Measurements from ENCODE around the gene UNC45B. TPM values are rescaled to one million over a fixed set of nuclear protein-coding genes. Genes with fewer than 3 reads are reported as not detected.

UNC45B gene
- total and polyA plus RNA-seq, 2 of the 8 experiments (the other 6 are each of a cell fraction or from before 2014, with no cell fraction given) = 0.06 to 0.15 TPM

- no peak overlapping the region for H3K9ac ChIP-seq (replicated peaks in 1 of 4; ENCODE audit: extremely low read depth in 1 of 4, low read depth in 3 of 4, low read length in 3 of 4)
- no peak overlapping the region for H2BK120ac ChIP-seq (replicated peaks; ENCODE audit: low read depth, low read length)
- TF ChIP-seq TEAD4 (IDR thresholded peaks at IDR 0.05; ENCODE audit: low read depth, low read length) = no peak
- TF ChIP-seq BCL11A (IDR thresholded peaks at IDR 0.05; ENCODE audit: low read depth in 2 of 2, low read length in 2 of 2) = no peak
- no peaks in the 10 kb centered on the region for H3K9me3 ChIP-seq (ENCODE audit: insufficient read depth in 2 of 2, low read depth in 1 of 2, low read length in 1 of 2)
- ChIA-PET POLR2A (ENCODE audit: partially characterized antibody) (interaction anchor here (1.1 kb wide), 1 partner anchor 42 kb away, joined by 3 read pairs; no protein-coding TSS in a partner anchor), CTCF (ENCODE audit: partially characterized antibody) (interaction anchor here (1.1 kb wide), 1 partner anchor 397 kb away, joined by 3 read pairs; no protein-coding TSS in a partner anchor)
- no peak overlapping the region for H4K8ac ChIP-seq (ENCODE audit: extremely low read depth, insufficient read depth, low read length)
- no peaks in the 10 kb centered on the region for H3K23me2 ChIP-seq (ENCODE audit: low read depth, low read length)
- peaks cover 0 to 8% of the 10 kb centered on the region in 2 experiments; a peak in 1 of 4 replicates for H3K79me2 ChIP-seq (ENCODE audit: control insufficient read depth in 1 of 2, insufficient read depth in 2 of 2, low read length in 2 of 2)
- no peak overlapping the region for H4K91ac ChIP-seq (replicated peaks; ENCODE audit: insufficient read length, low read length)
- no peak overlapping the region for H3K4me3 ChIP-seq (ENCODE audit: extremely low read depth in 1 of 4, insufficient read depth in 2 of 4, low read depth in 3 of 4, low read length in 4 of 4)
- no peak overlapping the region for H3K27ac ChIP-seq (ENCODE audit: low read depth, low read length)
- no peak overlapping the region for H2BK5ac ChIP-seq (ENCODE audit: low read depth, low read length)
- H3K27me3 ChIP-seq (replicated peaks in 1 of 4; ENCODE audit: control insufficient read depth in 3 of 4, extremely low read depth in 1 of 4, insufficient read depth in 3 of 4, low read length in 3 of 4) = no peaks in the 10 kb centered on the region
- FAIRE-seq (no peak), DNase-seq (ENCODE audit: low read depth in 1 of 2, low spot score in 2 of 2) (no peak)
- H3K36me3 ChIP-seq (ENCODE audit: control insufficient read depth in 2 of 4, insufficient read depth in 4 of 4, low read length in 3 of 4) = peaks cover 56 to 90% (median 83%) of the 10 kb centered on the region in 4 experiments
- no peak overlapping the region for H3K56ac ChIP-seq (replicated peaks; ENCODE audit: insufficient read length, low read depth, low read length)
- no peak overlapping the region for H3K23ac ChIP-seq (ENCODE audit: insufficient read length)
- no peak overlapping the region for H2BK15ac ChIP-seq (ENCODE audit: low read length)
- H3K14ac ChIP-seq (ENCODE audit: insufficient read length) = no peak overlapping the region
- H3K4me2 ChIP-seq (ENCODE audit: insufficient read depth in 1 of 2, low read depth in 2 of 2, low read length in 2 of 2) = no peak overlapping the region
- WGBS, 2 experiments (ENCODE audit: extremely low coverage in 1 of 2, insufficient coverage in 1 of 2, insufficient read length in 1 of 2, insufficient replicate concordance in 2 of 2, low coverage in 1 of 2, low lambda C conversion rate in 2 of 2, missing lambda C conversion rate in 1 of 2) = 90% methylated on average over 6 of the region's 6 CpGs; no CpG with 5 or more reads in 1 of the 2 experiments
- H3K4me1 ChIP-seq (replicated peaks in 1 of 4; ENCODE audit: control insufficient read depth in 3 of 4, insufficient read depth in 4 of 4, low read length in 3 of 4) = no peaks in the 10 kb centered on the region
- no peak overlapping the region for H3K18ac ChIP-seq (ENCODE audit: extremely low read depth, low read length)
- H4K5ac ChIP-seq (ENCODE audit: insufficient read length, low read depth, low read length) = no peak overlapping the region
- H2AK5ac ChIP-seq (ENCODE audit: low read depth, low read length) = no peak overlapping the region
- no peak overlapping the region for H2AFZ ChIP-seq (ENCODE audit: low read length)
- H4K20me1 ChIP-seq (replicated peaks in 1 of 2; ENCODE audit: control insufficient read depth in 1 of 2, insufficient read depth in 2 of 2, low read length in 2 of 2) = peaks cover 4 to 27% of the 10 kb centered on the region in 2 experiments
- no peak overlapping the region for H2BK12ac ChIP-seq (ENCODE audit: low read depth, low read length)
- no peak overlapping the region for H3K4ac ChIP-seq (replicated peaks; ENCODE audit: insufficient read length, low read depth, low read length)
- no peaks in the 10 kb centered on the region for H3K79me1 ChIP-seq (ENCODE audit: low read depth, low read length)
- H2BK20ac ChIP-seq (ENCODE audit: low read length) = no peak overlapping the region
Observed at GRCh38 chr17:35135322-35135721, 12.3 kb upstream of the UNC45B start.
